ENCODE measurements around the gene EGFL7.

The EGFL7 gene

GRCh38 chr9:136631038-136632000 is 31.4 kb upstream of the EGFL7 start (continued):
- TF ChIP-seq TRIM28 (IDR thresholded peaks at IDR 0.05; ENCODE audit: borderline replicate concordance, low read length) (no peak; the same call in 1 of the 2 replicates), ZNF596 (tag by site-specific recombination; IDR thresholded peaks at IDR 0.05) (no peak), ZNF239 (tag by site-specific recombination; IDR thresholded peaks at IDR 0.05) (peak; percentile 34; the same call in 1 of the 2 replicates), ZNF311 (tag by site-specific recombination; IDR thresholded peaks at IDR 0.05; ENCODE audit: borderline replicate concordance) (no peak), ZNF623 (tag by site-specific recombination; IDR thresholded peaks at IDR 0.05) (no peak), ZNF169 (tag by site-specific recombination; IDR thresholded peaks at IDR 0.05) (0 out of 2 replicates have a peak, but pooled peaks have one; percentile 49), ZEB2 (tag by site-specific recombination; IDR thresholded peaks at IDR 0.05) (no peak), HOXC10 (CRISPR knock-in tag; IDR thresholded peaks at IDR 0.05) (no peak), ZNF843 (tag by site-specific recombination; IDR thresholded peaks at IDR 0.05) (no peak; the same call in 1 of the 2 replicates), ZNF214 (tag by site-specific recombination; IDR thresholded peaks at IDR 0.05; ENCODE audit: borderline replicate concordance) (no peak), SP7 (tag by site-specific recombination; IDR thresholded peaks at IDR 0.05) (peak; percentile 77), ZNF121 (tag by site-specific recombination; IDR thresholded peaks at IDR 0.05) (no peak), KLF10 (tag by site-specific recombination; IDR thresholded peaks at IDR 0.05) (no peak), ZNF280C (tag by site-specific recombination; IDR thresholded peaks at IDR 0.05) (peak; percentile 83; the same call in 1 of the 2 replicates), ZNF266 (tag by site-specific recombination; IDR thresholded peaks at IDR 0.05; ENCODE audit: low read depth) (0 out of 2 replicates have a peak, but pooled peaks have one; percentile 10), ZNF366 (tag by site-specific recombination; conservative IDR thresholded peaks at IDR 0.05) (peak; percentile 21; the same call in 1 of the 2 replicates), HOXD13 (CRISPR knock-in tag; IDR thresholded peaks at IDR 0.05; ENCODE audit: borderline replicate concordance) (no peak), ZNF302 (tag by site-specific recombination; IDR thresholded peaks at IDR 0.05; ENCODE audit: low read depth) (no peak), ZNF221 (tag by site-specific recombination; IDR thresholded peaks at IDR 0.05; ENCODE audit: borderline replicate concordance) (no peak), ZNF138 (tag by site-specific recombination; IDR thresholded peaks at IDR 0.05; ENCODE audit: borderline replicate concordance) (no peak), ZNF324 (tag by site-specific recombination; IDR thresholded peaks at IDR 0.05) (0 out of 2 replicates have a peak, but pooled peaks have one; percentile 61), ZNF777 (tag by site-specific recombination; IDR thresholded peaks at IDR 0.05; ENCODE audit: borderline replicate concordance) (no peak), ZNF274 (IDR thresholded peaks at IDR 0.05; ENCODE audit: low read length) (no peak), ZNF274 (tag by site-specific recombination; IDR thresholded peaks at IDR 0.05; ENCODE audit: borderline replicate concordance) (no peak; the same call in 1 of the 2 replicates), ZNF362 (tag by site-specific recombination; IDR thresholded peaks at IDR 0.05) (no peak), ZNF157 (tag by site-specific recombination; IDR thresholded peaks at IDR 0.05) (no peak), ZIC2 (tag by site-specific recombination; IDR thresholded peaks at IDR 0.05) (peak; percentile 81), ZNF830 (tag by site-specific recombination; IDR thresholded peaks at IDR 0.05; ENCODE audit: low read depth) (no peak), WT1 (tag by site-specific recombination; IDR thresholded peaks at IDR 0.05) (no peak), ZNF133 (tag by site-specific recombination; IDR thresholded peaks at IDR 0.05) (no peak; the same call in 1 of the 2 replicates), TSHZ1 (tag by site-specific recombination; IDR thresholded peaks at IDR 0.05; ENCODE audit: borderline replicate concordance) (no peak), RBAK (tag by site-specific recombination; IDR thresholded peaks at IDR 0.05) (no peak), ZNF2 (tag by site-specific recombination; IDR thresholded peaks at IDR 0.05) (peak; percentile 98)

Data from HEK293 (cell line).